ENCODE results near the gene WNT9B. TPM values are rescaled to one million over a fixed set of nuclear protein-coding genes. Genes with fewer than 3 reads are reported as not detected.

The WNT9B gene
- total RNA-seq, 1 donor from 2014 or later: not detected

GRCh38 chr17:46853896-46854444 is 2.6 kb downstream of the WNT9B start:
- H3K4me2 ChIP-seq: no peak overlapping the region
- no peak for DNase-seq (ENCODE audit: low spot score)
- no peak overlapping the region for H3K27ac ChIP-seq
- Mint-ChIP-seq H3K27ac (no peak overlapping the region), H3K9me3 (peaks cover 3% of the 10 kb centered on the region), H3K4me3 (peak overlapping the region; percentile 12), H3K36me3 (no peaks in the 10 kb centered on the region), H3K4me1 (peaks cover 17% of the 10 kb centered on the region), H3K27me3 (ENCODE audit: insufficient read depth, low read depth) (peaks cover 40% of the 10 kb centered on the region)
- H3K9me3 ChIP-seq (ENCODE audit: low read depth): no peaks in the 10 kb centered on the region
- no peaks in the 10 kb centered on the region for H3K4me1 ChIP-seq
- TF ChIP-seq EZH2phosphoT487 (IDR thresholded peaks at IDR 0.05) (no peak), EZH2 (IDR thresholded peaks at IDR 0.05) (no peak), CTCF (IDR thresholded peaks at IDR 0.05) (no peak)
- peaks cover 72% of the 10 kb centered on the region for H3K27me3 ChIP-seq
- H2AFZ ChIP-seq (replicated peaks): no peak overlapping the region
- no peaks in the 10 kb centered on the region for H3K36me3 ChIP-seq
- peaks cover 15% of the 10 kb centered on the region for H4K20me1 ChIP-seq (ENCODE audit: low read depth)
- no peaks in the 10 kb centered on the region for H3K79me2 ChIP-seq (ENCODE audit: low read depth)
- peaks cover 13% of the 10 kb centered on the region for H3F3A ChIP-seq (ENCODE audit: low read depth)
- no peak overlapping the region for H3K4me3 ChIP-seq
- H3K9ac ChIP-seq: no peak overlapping the region

GRCh38 chr17:46854515-46854914 is 3.1 kb downstream of the WNT9B start:
- H3K9me3 Mint-ChIP-seq: peaks cover 3% of the 10 kb centered on the region
- H3K79me2 ChIP-seq (ENCODE audit: low read depth): no peaks in the 10 kb centered on the region
- H3K27ac Mint-ChIP-seq: no peak overlapping the region
- peaks cover 67% of the 10 kb centered on the region for H3K27me3 ChIP-seq
- H3K4me3 Mint-ChIP-seq: no peak overlapping the region
- H3K9me3 ChIP-seq (ENCODE audit: low read depth): no peaks in the 10 kb centered on the region
- H3K4me3 ChIP-seq: no peak overlapping the region
- peaks cover 17% of the 10 kb centered on the region for H3K4me1 Mint-ChIP-seq
- H2AFZ ChIP-seq (replicated peaks): no peak overlapping the region
- no peaks in the 10 kb centered on the region for H3K4me1 ChIP-seq
- H4K20me1 ChIP-seq (ENCODE audit: low read depth): peaks cover 15% of the 10 kb centered on the region
- no peak overlapping the region for H3K9ac ChIP-seq
- no peaks in the 10 kb centered on the region for H3K36me3 Mint-ChIP-seq
- no peak for DNase-seq (ENCODE audit: low spot score)
- TF ChIP-seq EZH2 (IDR thresholded peaks at IDR 0.05): no peak
- TF ChIP-seq EZH2phosphoT487 (IDR thresholded peaks at IDR 0.05): no peak
- no peak for TF ChIP-seq CTCF (IDR thresholded peaks at IDR 0.05)
- H3K27ac ChIP-seq: no peak overlapping the region
- H3K36me3 ChIP-seq: no peaks in the 10 kb centered on the region
- peaks cover 13% of the 10 kb centered on the region for H3F3A ChIP-seq (ENCODE audit: low read depth)
- peaks cover 37% of the 10 kb centered on the region for H3K27me3 Mint-ChIP-seq (ENCODE audit: insufficient read depth, low read depth)
- no peak overlapping the region for H3K4me2 ChIP-seq

GRCh38 chr17:46854948-46855347 is 3.6 kb downstream of the WNT9B start:
- no peak for TF ChIP-seq EZH2 (IDR thresholded peaks at IDR 0.05)
- no peak for TF ChIP-seq CTCF (IDR thresholded peaks at IDR 0.05)
- TF ChIP-seq EZH2phosphoT487 (IDR thresholded peaks at IDR 0.05): no peak
- Mint-ChIP-seq H3K4me1 (peaks cover 17% of the 10 kb centered on the region), H3K27me3 (ENCODE audit: insufficient read depth, low read depth) (peaks cover 35% of the 10 kb centered on the region), H3K4me3 (peak overlapping the region; percentile 18), H3K36me3 (no peaks in the 10 kb centered on the region), H3K9me3 (peaks cover 3% of the 10 kb centered on the region), H3K27ac (peak overlapping the region; percentile 37)
- H4K20me1 ChIP-seq (ENCODE audit: low read depth): peaks cover 15% of the 10 kb centered on the region
- DNase-seq (ENCODE audit: low spot score): no peak
- H3F3A ChIP-seq (ENCODE audit: low read depth): peaks cover 11% of the 10 kb centered on the region
- no peaks in the 10 kb centered on the region for H3K36me3 ChIP-seq
- no peaks in the 10 kb centered on the region for H3K79me2 ChIP-seq (ENCODE audit: low read depth)
- no peak overlapping the region for H2AFZ ChIP-seq (replicated peaks)
- no peak overlapping the region for H3K9ac ChIP-seq
- no peak overlapping the region for H3K27ac ChIP-seq
- no peak overlapping the region for H3K4me2 ChIP-seq
- peaks cover 62% of the 10 kb centered on the region for H3K27me3 ChIP-seq
- H3K4me3 ChIP-seq: no peak overlapping the region
- H3K4me1 ChIP-seq: no peaks in the 10 kb centered on the region
- H3K9me3 ChIP-seq (ENCODE audit: low read depth): no peaks in the 10 kb centered on the region
